Stimulated activated CD4-positive, alpha-beta T cell treated with anti-CD3 and anti-CD28 coated beads, Interleukin-4, amount 100 ng/mL, for 48 hours (primary cell): ENCODE measurements around the gene ZSCAN10.
A peak's percentile ranks its signal among the peaks of the same experiment; 100 is the strongest.
"Not testable (repeated sequence)": the region's sequence is repeated elsewhere in the genome, so short reads cannot be mapped to it uniquely, and the experiment has no call there.

ENCODE experiments used
- DNase-seq, 2 donors: peaks; one replicate each; pipeline ENCODE4 v3.0.0-alpha.2; 2020; ENCODE audit warnings: low read depth in 2 of 2

Gene ZSCAN10

DNA sequence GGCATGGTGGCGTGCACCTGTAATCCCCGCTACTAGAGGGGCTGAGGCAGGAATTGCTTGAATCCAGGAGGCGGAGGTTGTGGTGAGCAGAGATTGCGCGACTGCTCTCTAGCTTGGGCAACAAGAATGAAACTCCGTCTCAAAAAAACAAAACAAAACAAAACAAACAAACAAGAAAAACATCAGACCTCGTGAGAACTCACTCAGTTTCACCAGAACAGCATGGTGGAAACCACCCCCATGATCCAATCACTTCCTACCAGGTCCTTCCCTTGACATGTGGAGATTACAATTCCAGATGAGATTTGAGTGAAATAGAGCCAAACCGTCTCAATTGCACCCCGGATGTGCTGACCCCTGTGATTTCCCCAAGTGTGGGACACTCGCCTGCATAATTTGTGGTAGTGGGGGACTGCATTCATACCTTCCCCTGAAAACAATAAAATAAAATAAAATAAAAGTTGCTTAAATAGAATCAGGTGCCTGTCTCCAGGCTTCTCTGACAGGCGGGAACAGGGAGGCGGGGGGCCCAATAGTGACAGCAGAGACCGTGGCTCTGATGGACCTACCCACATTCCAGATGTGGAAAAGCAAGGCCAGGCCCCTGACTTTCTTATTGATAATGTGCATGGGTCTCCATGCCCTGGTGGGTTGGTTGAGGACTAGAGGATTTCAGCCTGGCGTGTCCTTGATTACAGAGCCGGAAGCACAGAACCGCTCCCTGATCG, 13.1 kb downstream of the ZSCAN10 start:
- DNase-seq, result no peak

DNA sequence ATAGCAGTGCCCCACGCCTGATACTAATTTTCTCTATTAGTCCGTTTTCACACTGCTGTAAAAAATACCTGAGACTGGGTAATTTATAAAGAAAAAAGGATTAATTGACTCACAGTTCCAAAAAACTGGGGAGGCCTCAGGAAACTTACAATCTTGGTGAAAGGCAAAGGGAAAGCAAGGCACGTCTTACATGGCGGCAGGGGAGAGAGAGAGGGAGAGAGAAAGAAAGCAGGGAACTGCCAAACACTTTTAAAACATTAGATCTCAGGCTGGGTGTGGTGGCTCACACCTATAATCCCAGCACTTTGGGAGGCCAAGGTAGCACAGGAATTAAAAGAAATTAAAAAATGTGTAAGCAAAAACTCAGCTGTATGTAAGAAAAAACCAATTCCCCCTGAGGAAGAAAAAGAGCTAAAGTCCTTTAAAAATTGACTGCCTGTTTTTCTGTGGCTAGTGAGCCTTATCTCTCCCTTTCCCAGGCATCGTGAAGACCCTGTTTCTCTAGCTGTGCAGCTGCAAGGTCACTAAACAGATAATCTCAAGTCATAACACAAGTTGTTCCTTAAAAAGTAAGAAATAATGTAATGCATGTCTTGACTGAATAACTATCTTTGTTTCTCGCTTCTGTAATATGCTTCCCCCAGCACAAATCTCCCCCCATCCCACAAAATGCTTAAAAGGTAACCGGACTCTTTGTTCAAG, 14.0 kb downstream of the ZSCAN10 start:
- no peak for DNase-seq

DNA sequence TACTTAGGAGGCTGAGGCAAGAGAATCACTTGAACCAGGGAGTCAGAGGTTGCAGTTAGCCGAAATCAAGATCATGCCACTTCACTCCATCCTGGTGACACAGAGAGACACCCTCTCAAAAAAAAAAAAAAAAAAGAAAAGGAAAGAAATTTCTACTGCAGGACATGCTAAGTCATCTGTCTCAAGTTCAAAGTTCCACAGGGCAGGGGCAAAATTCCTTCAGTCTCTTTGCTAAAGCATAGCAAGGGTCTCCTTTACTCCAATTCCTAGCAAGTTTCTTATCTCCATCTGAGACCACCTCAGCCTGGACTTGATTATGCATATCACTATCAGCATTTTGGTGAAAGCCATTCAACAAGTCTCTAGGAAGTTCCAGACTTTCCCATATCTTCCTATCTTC, 14.6 kb downstream of the ZSCAN10 start:
- DNase-seq, result no peak

DNA sequence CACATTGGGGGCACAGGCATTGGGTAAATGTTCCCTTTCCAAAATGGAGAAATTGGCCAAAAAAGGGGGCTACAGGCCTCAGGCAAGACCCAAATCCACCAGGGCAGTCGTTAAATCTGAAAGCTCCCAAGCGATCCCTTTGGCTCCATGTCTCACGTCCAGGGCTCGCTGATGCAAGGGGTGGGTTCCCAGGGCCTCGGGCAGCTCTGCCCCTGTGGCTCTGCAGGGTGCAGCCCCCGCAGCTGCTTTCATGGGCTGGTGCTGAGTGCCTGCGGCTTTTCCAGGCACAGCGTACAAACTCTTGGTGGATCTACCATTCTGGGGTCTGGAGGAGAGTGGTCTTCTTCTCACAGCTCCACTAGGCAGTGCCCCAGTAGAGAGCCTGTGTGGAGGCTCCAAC, 15.7 kb downstream of the ZSCAN10 start:
- not testable (repeated sequence) for DNase-seq

DNA sequence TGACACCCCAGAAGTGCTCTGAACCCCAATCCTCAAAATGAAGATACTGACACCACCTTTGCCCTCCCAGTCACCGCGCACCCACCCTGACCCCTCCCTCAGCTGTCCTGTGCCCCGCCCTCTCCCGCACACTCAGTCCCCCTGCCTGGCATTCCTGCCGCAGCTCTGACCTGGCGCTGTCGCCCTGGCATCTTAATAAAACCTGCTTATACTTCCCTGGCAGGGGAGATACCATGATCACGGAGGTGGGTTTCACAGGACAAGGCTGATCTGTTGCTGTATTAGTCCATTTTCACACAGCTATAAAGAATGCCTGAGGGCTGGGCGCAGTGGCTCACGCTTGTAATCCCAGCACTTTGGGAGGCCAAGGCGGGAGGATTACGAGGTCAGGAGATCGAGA, 17.1 kb downstream of the ZSCAN10 start:
- DNase-seq, result not testable (repeated sequence)

DNA sequence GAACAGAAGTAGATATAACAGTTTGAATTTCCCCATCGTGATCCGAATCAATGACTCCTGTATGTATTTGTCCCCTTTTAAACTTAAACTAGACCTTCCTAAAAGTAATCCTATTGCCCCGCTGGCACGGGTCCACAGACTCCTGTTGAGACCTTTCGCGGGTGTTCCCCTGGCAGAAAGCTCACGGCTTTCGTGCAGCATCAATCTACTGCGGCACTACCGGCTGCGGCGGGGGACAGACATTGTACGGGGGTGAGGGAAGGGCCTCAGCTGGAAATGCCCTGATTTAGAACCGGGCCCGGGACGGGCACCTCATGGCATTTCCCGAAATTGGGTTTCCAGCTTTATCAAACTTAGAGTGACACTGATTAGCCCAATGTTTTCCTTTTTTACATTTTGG, 19.1 kb downstream of the ZSCAN10 start:
- no peak for DNase-seq

- DNase-seq, result no peak
These were observed 22.5 kb downstream of the ZSCAN10 start for GRCh38 chr16:3076577-3076976.

DNA sequence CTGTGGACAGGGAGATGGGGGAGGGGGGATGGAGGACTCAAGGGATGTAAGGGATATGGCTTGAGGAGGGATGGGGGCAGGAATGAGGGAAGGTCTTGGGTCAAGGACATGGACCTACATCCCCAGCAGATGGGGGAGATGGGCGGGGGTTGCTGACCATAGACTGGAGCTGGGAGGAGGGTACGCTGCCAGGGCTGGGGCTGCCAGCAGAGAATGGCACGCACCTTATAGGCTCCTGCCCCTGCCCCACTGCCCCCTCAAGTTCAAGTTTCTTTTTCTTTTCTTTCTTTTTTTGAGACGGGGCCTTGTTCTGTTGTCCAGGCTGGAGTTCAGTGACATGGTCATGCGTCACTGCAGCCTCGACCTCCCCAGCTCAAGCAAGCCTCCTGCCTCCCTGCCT, 23.1 kb downstream of the ZSCAN10 start:
- DNase-seq, result not testable (repeated sequence)

DNA sequence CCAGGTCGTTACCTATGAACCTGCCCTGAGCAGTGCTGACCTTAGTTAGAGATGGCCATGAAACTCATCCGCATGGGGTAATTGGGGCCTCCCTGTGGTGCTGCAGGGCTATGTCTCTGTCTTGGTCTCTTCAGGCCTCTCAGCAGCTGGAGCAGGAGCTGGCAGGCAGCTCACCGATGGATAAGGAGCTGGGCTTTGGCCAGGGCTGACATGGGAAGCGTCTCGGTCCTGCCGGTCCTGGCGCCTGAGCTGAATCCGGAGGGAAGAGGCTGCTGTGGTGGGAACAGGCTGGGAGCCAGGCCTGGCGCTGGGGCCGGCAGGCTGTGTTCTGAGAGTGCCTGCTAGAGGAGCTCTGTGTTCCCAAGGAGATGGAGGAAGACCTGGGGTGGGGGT, 23.6 kb downstream of the ZSCAN10 start:
- DNase-seq, result no peak

DNA sequence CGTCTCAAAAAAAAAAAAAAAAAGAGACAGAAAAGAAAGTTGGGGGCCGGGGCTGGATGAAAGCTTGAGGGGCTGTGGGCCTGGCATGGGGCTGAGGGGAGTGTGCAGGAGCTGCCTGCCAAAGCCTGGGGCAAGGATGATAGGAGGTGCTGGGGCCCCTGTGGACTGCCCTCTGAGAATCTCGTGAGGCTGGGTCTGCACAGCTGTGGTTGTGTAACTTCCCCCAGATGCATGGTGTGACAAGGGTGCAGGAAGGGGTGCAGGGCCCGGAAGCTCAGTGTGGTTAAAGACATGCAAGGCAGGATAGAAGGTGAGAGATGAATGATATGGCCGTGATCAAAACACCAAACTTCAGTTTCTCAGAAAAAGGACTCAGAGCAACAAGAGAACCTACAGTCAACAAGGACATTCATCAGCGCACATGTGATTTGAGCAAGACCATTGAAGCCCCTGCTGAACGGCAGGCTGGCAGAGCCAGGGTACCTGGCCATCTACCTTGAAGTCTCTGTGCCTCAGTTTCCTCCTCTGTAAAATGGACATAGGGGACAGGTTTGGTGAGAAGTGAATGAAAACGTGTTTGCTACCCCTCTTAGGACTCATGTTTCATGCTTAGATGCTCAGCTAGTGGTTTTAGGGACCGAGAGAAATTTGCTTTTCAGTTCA, 24.1 kb downstream of the ZSCAN10 start:
- DNase-seq, result peak; percentile 68 to 71

GRCh38 chr16:3073448-3073847, 25.6 kb downstream of the ZSCAN10 start:
- no peak for DNase-seq

GRCh38 chr16:3072576-3073263, 26.4 kb downstream of the ZSCAN10 start:
- DNase-seq, result not testable (repeated sequence)

DNA sequence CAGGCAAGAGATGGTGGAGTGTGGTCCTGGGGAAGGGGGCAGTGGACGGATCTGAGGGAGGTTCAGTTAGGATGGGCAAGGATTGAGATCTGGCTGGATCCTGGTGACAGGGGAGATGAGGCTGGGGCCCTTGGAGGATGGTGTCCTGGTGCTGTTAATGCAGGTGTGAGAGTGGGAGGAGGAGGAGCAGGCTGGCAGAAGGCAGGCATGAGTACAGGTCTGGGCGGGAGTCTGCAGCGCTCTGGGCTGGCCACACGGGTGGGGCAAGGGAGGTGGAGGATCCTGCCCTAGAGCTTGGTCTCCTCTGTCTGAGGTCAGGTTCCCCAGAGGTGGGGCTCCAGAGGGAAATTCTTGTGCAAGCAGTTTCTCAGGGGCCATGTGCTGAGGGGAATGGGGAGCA, 26.9 kb downstream of the ZSCAN10 start:
- not testable (repeated sequence) for DNase-seq

DNA sequence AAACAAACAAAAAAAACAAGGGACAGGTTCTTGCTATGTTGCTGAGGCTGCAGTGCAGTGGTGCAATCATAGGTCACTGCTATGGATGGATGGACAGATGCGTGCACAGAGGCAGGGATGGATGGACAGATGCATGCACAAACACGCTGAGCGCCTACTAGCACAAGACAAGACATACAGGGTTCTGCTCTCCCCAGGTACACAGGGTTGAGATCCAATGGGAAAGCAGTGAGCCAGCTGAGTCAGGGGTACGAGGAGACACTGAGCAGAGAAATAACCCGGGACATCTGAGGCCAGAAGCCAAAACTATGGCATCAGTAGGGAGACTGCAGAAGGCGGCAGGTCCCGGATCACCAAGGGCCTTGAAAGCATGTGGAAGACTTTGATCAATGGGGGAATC, 27.4 kb downstream of the ZSCAN10 start:
- no peak for DNase-seq

DNA sequence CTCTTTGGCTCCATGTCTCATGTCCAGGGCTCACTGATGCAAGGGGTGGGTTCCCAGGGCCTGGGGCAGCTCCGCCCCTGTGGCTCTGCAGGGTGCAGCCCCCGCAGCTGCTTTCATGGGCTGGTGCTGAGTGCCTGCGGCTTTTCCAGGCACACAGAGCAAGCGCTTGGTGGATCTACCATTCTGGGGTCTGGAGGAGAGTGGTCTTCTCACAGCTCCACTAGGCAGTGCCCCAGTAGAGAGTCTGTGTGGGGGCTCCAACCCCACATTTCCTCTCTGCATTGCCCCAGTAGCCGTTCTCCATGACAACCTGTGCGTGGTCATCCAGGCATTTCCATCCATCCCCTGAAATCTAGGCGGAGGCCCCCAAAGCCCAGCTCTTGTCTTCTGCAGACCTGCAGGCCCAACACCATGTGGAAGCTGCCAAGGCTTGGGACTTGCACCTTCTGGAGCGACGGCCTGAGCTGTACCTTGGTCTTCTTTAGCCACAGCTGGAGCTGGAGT, 28.4 kb downstream of the ZSCAN10 start:
- no peak for DNase-seq

- not testable (repeated sequence) for DNase-seq
These were observed 29.9 kb downstream of the ZSCAN10 start for GRCh38 chr16:3069146-3069545.

- no peak for DNase-seq
These were observed 30.6 kb downstream of the ZSCAN10 start for GRCh38 chr16:3068487-3068886.

- DNase-seq, result no peak
These were observed 32.7 kb downstream of the ZSCAN10 start for GRCh38 chr16:3066440-3066748.

DNA sequence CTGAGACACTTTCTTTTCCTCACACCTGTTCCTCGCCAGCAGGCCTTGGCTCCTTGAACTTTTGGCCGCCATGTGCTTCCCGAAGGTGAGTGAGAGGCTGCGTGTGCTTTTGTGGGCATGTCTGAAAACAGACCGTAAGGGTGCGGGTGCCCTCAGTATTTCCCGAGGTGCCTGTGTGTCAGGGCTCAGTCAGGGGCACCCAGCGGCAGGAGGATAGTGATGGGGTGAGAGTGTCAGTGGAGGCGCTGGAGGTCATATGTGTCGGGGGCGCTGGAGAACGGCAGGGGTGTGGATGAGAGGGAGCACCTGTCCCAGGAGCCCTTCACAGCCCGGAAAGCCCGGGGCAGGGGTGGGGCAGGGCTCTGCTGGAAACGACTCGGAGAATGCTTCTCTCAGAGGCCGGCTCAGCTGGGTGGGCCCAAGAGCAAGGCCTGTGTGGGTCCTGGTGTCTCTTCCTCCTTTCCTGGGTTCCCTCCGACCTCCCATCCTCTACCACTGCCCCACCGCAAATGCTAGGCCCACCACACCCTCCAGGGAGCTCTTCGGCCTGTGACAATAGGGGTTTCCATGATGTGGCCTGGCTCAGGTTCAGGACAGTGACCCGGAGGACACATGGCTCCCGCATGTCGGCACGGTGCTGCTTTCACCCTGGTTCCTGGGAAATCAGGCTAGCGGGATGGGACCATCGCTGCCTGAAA, 33.2 kb downstream of the ZSCAN10 start:
- DNase-seq, result no peak

GRCh38 chr16:3065069-3065741, 33.9 kb downstream of the ZSCAN10 start, which contains the start of gene IL32:
TSS of gene IL32 (plus strand) at chr16:3065640. CDS start at chr16:3065812, 172 bp downstream.
- peak; percentile 56 to 74 for DNase-seq
